ENCODE results near the gene ASB11. TPM values are rescaled to one million over a fixed set of nuclear protein-coding genes. Genes with fewer than 3 reads are reported as not detected.

The ASB11 gene
- total and polyA plus RNA-seq, 3 donors from 2014 or later = not detected

DNA sequence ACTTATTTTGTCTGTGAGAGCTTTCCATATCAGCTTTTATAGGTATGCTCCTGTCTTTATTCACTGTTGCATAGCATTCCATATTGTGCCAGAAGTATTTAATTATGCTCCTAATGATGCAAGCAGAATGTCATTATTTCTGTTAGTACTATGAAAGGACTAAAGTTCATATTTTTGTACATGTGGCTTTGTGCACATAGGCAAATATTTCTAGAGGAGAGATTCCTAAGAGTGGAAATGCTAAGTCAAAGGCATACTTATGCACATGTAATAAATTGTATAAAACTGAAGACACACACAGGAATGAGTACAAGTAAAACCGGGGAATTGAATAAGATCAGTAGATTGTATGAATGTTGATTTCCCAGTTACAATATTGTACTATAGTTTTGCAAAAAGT lies 43.7 kb downstream of the ASB11 start:
- Histone ChIP-seq H3K36me3 (ENCODE audit: low read depth, missing control alignments) (no peaks in the 10 kb centered on the region), H3K27ac (no peak overlapping the region), H3K9me3 (no peaks in the 10 kb centered on the region), H3K4me3 (no peak overlapping the region), H3K4me1 (no peaks in the 10 kb centered on the region), H3K27me3 (no peaks in the 10 kb centered on the region)
- no peak for TF ChIP-seq POLR2A (IDR thresholded peaks at IDR 0.05)
- TF ChIP-seq, protein P1, sequence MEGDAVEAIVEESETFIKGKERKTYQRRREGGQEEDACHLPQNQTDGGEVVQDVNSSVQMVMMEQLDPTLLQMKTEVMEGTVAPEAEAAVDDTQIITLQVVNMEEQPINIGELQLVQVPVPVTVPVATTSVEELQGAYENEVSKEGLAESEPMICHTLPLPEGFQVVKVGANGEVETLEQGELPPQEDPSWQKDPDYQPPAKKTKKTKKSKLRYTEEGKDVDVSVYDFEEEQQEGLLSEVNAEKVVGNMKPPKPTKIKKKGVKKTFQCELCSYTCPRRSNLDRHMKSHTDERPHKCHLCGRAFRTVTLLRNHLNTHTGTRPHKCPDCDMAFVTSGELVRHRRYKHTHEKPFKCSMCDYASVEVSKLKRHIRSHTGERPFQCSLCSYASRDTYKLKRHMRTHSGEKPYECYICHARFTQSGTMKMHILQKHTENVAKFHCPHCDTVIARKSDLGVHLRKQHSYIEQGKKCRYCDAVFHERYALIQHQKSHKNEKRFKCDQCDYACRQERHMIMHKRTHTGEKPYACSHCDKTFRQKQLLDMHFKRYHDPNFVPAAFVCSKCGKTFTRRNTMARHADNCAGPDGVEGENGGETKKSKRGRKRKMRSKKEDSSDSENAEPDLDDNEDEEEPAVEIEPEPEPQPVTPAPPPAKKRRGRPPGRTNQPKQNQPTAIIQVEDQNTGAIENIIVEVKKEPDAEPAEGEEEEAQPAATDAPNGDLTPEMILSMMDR (IDR thresholded peaks at IDR 0.05) = no peak
- WGBS, 2 donors = 82 to 83% methylated on average over 1 of the region's 1 CpG
- DNase-seq = no peak
- intact Hi-C loops (cut with DNase I; ENCODE audit: low total_unique reads) = no loop called here

DNA sequence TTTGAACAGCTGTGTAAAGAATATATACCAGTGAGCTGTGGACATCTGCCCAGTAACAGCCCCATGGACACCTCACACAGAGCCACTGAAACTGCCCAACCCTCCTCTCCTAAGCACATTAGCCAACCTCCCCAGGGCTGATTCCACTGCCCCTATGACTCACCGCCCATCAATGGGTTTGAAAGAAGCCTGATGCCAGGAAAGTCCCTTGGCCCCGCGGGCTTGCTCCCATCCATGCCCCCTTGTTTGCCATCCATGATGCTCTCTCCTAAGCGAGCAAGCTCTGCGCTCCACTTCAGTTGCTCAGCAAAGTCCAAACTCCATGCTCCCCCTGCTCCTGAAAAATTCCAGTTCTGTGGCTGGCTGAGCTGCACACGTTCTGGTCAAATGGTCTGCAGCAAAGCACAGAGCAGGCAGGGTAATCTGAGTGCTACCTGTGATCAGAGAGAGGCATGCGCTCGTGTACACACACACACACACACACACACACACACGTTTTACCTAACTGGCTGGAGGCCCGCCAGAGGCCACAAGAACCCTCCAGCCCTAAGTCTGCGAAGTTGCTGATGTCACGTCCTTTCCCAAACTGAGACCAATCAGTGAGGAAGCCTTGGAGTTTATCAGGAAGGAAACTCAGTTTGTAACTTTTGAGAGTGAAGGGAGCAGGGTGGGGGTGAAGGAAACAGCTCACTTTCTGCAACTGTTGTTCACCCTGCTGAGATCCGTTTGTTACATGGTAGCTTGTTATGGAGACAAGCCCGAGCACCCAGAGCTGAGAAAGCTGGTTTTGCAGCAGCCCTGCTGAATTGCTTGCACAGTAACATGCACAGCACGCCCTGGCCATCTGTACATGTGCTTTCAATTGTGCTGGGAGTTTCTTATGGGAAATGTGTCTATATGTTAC lies 45.6 kb downstream of the ASB11 start, which contains the start of gene ASB9:
ASB9 (minus strand) TSS at position 466 of the 904 bp plus-strand sequence; CDS start at position 257, 209 bp downstream.
- TF ChIP-seq POLR2A (IDR thresholded peaks at IDR 0.05) = no peak
- TF ChIP-seq, protein P1 (IDR thresholded peaks at IDR 0.05) = no peak
- Histone ChIP-seq H3K36me3 (ENCODE audit: low read depth, missing control alignments) (no peaks in the 10 kb centered on the region), H3K27me3 (no peaks in the 10 kb centered on the region), H3K27ac (no peak within 1 kb of the TSS), H3K4me1 (no peaks in the 10 kb centered on the region), H3K9me3 (no peaks in the 10 kb centered on the region), H3K4me3 (peak within 1 kb of the TSS in 1 of 2 donors; percentile 38)
- peak; percentile 75 for DNase-seq
- intact Hi-C loops (cut with DNase I; ENCODE audit: low total_unique reads) = no loop called here
- 2 to 8% methylated on average over 7 to 14 of the region's 15 CpGs for WGBS, 2 donors

DNA sequence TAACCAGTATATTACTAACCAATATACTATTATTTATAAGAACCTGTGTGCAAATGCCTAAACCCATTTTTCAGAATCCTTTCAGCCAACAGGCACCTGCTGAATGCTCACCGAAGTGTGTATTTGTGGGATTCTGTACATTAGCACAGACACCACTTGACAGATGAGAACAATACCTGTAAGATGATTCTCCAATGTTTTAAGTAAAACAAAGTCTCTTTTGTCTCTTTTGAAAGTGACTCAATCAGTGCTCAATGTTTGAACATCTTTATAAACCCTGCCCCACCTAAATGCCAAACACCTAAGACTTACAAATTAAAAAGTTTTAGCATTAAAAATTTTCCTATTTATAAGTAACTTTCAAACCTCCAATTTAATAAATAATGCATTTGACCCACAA lies 46.3 kb downstream of the ASB11 start:
- Histone ChIP-seq H3K36me3 (ENCODE audit: low read depth, missing control alignments) (no peaks in the 10 kb centered on the region), H3K27ac (no peak overlapping the region), H3K9me3 (no peaks in the 10 kb centered on the region), H3K4me3 (no peak overlapping the region), H3K27me3 (no peaks in the 10 kb centered on the region), H3K4me1 (no peaks in the 10 kb centered on the region)
- DNase-seq = no peak
- TF ChIP-seq, protein P1 (IDR thresholded peaks at IDR 0.05) = no peak
- TF ChIP-seq POLR2A (IDR thresholded peaks at IDR 0.05) = no peak
- WGBS, 2 donors = 63 to 82% methylated on average over 1 of the region's 1 CpG
- intact Hi-C loops (cut with DNase I; ENCODE audit: low total_unique reads) = no loop called here

DNA sequence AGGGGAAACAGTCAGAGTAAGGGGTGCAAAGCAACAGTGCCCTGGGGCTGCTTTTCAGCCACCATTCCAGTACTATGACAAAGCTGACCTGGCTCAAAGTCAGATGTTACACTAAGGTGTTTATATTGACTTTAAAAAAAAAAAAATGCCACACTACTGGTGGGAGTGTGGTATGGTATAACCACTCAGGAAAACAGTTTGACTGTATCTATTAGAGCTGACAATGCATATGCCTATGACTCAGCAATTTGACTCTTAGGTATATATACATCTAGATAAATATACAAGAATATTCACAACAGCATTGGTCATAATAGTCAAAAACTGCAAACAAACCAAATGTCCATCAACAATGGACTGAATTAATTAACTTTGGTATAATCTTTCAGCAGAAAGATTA lies 60.6 kb downstream of the ASB11 start:
- no peaks in the 10 kb centered on the region for H3K9me3 ChIP-seq
- H3K4me1 ChIP-seq = no peaks in the 10 kb centered on the region
- no peak overlapping the region for H3K27ac ChIP-seq
- no peak for DNase-seq
- H3K36me3 ChIP-seq (ENCODE audit: low read depth, missing control alignments) = no peaks in the 10 kb centered on the region
- H3K27me3 ChIP-seq = no peaks in the 10 kb centered on the region
- intact Hi-C loops (cut with DNase I; ENCODE audit: low total_unique reads) = no loop called here
- TF ChIP-seq, protein P1 (IDR thresholded peaks at IDR 0.05) = no peak
- TF ChIP-seq POLR2A (IDR thresholded peaks at IDR 0.05) = no peak
- no peak overlapping the region for H3K4me3 ChIP-seq
